Ishikawa (cell line): Measurements from ENCODE around the gene SEMA4F.

Experiments
- CEBPB ChIP-seq: IDR thresholded peaks from 2 replicates; pipeline ENCODE4 v1.6.1; 2012
- CREB1 ChIP-seq: IDR thresholded peaks from 2 replicates; pipeline ENCODE4 v1.6.1; 2012; ENCODE audit warnings: low read depth
- EGR1 ChIP-seq: IDR thresholded peaks from 2 replicates; pipeline ENCODE4 v1.6.1; 2012
- EP300 ChIP-seq: IDR thresholded peaks from 2 replicates; pipeline ENCODE4 v1.6.1; 2012; ENCODE audit warnings: borderline replicate concordance
- FOXM1 ChIP-seq: IDR thresholded peaks from 2 replicates; pipeline ENCODE4 v1.6.1; 2012; ENCODE audit warnings: low read depth, borderline replicate concordance
- NFIC ChIP-seq: IDR thresholded peaks from 2 replicates; pipeline ENCODE4 v1.6.1; 2012
- RAD21 ChIP-seq: IDR thresholded peaks from 2 replicates; pipeline ENCODE4 v1.6.1; 2012; ENCODE audit warnings: low read depth
- TAF1 ChIP-seq: IDR thresholded peaks from 2 replicates; pipeline ENCODE4 v1.6.1; 2012; ENCODE audit warnings: low read depth, mild to moderate bottlenecking
- TCF12 ChIP-seq: IDR thresholded peaks from 2 replicates; pipeline ENCODE4 v1.6.1; 2012; ENCODE audit warnings: low read depth
- TEAD4 ChIP-seq: IDR thresholded peaks from 2 replicates; pipeline ENCODE4 v1.6.1; 2012
- YY1 ChIP-seq: IDR thresholded peaks from 2 replicates; pipeline ENCODE4 v1.6.1; 2012; ENCODE audit warnings: low read depth
- ZBTB7A ChIP-seq: IDR thresholded peaks from 2 replicates; pipeline ENCODE4 v1.6.1; 2012; ENCODE audit warnings: low read depth
- TF ChIP-seq, protein P1 (sequence below): IDR thresholded peaks from 2 replicates; pipeline ENCODE4 v1.6.1; 2012
- TF ChIP-seq, protein P2 (sequence below): IDR thresholded peaks from 2 replicates; pipeline ENCODE4 v1.6.1; 2012; ENCODE audit warnings: low read depth, mild to moderate bottlenecking
- TF ChIP-seq, protein P3 (sequence below): IDR thresholded peaks from 2 replicates; pipeline ENCODE4 v1.6.1; 2012

The SEMA4F gene

DNA sequence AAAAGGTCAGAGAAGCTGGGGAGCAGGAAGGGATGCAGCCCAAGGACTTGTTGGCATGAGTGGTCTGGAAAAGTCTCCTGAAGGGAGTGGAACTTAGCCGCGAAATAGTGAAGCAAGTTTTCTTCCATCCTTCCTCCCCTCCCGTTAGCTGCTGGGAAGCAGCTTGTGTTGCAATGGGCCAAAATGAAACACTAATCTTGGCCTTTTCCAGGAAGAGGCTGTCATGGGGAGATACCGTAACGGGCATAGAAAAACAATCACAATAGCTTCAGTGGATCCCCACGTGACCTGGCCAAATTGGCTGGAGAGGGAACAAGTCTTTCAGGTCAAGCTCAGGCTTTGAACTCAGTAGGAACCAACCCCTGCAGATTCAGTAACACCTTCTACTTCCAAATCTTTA is 49.3 kb downstream of the SEMA4F start:
- no peak for TF ChIP-seq TEAD4
- TF ChIP-seq TCF12 = no peak
- no peak for TF ChIP-seq ZBTB7A
- no peak for TF ChIP-seq FOXM1
- TF ChIP-seq RAD21 = no peak
- no peak for TF ChIP-seq YY1
- no peak for TF ChIP-seq EGR1
- TF ChIP-seq, protein P1, sequence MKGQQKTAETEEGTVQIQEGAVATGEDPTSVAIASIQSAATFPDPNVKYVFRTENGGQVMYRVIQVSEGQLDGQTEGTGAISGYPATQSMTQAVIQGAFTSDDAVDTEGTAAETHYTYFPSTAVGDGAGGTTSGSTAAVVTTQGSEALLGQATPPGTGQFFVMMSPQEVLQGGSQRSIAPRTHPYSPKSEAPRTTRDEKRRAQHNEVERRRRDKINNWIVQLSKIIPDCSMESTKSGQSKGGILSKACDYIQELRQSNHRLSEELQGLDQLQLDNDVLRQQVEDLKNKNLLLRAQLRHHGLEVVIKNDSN = no peak
- no peak for TF ChIP-seq CEBPB
- no peak for TF ChIP-seq CREB1
- TF ChIP-seq, protein P2, sequence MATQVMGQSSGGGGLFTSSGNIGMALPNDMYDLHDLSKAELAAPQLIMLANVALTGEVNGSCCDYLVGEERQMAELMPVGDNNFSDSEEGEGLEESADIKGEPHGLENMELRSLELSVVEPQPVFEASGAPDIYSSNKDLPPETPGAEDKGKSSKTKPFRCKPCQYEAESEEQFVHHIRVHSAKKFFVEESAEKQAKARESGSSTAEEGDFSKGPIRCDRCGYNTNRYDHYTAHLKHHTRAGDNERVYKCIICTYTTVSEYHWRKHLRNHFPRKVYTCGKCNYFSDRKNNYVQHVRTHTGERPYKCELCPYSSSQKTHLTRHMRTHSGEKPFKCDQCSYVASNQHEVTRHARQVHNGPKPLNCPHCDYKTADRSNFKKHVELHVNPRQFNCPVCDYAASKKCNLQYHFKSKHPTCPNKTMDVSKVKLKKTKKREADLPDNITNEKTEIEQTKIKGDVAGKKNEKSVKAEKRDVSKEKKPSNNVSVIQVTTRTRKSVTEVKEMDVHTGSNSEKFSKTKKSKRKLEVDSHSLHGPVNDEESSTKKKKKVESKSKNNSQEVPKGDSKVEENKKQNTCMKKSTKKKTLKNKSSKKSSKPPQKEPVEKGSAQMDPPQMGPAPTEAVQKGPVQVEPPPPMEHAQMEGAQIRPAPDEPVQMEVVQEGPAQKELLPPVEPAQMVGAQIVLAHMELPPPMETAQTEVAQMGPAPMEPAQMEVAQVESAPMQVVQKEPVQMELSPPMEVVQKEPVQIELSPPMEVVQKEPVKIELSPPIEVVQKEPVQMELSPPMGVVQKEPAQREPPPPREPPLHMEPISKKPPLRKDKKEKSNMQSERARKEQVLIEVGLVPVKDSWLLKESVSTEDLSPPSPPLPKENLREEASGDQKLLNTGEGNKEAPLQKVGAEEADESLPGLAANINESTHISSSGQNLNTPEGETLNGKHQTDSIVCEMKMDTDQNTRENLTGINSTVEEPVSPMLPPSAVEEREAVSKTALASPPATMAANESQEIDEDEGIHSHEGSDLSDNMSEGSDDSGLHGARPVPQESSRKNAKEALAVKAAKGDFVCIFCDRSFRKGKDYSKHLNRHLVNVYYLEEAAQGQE = no peak

DNA sequence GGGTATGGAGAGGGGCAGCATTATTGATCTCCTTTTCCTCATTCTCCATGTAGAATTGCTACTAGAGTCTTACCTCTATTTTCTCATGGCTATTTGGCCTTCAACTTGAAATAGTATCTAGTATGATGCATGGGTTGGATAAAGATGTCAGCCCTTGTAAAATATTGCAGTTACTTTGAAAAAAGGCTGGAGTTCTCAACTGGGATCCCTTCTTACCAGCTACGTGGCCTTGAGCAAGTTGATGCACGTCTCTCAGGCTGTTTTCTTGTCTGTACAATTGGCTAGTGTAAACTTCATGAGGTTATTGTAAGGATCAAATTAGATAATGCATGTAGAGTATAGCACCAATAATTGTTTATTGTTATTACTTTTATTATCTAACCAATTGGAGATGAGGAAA is 50.2 kb downstream of the SEMA4F start:
- TF ChIP-seq ZBTB7A = no peak
- TF ChIP-seq, protein P2 = no peak
- TF ChIP-seq TAF1 = no peak
- no peak for TF ChIP-seq EGR1
- TF ChIP-seq RAD21 = no peak
- TF ChIP-seq EP300 = no peak
- no peak for TF ChIP-seq FOXM1
- TF ChIP-seq, protein P3, sequence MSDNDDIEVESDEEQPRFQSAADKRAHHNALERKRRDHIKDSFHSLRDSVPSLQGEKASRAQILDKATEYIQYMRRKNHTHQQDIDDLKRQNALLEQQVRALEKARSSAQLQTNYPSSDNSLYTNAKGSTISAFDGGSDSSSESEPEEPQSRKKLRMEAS = no peak
- no peak for TF ChIP-seq CEBPB
- TF ChIP-seq TCF12 = no peak
- TF ChIP-seq CREB1 = no peak
- TF ChIP-seq, protein P1 = no peak
- TF ChIP-seq NFIC = no peak
- no peak for TF ChIP-seq TEAD4
- TF ChIP-seq YY1 = no peak

DNA sequence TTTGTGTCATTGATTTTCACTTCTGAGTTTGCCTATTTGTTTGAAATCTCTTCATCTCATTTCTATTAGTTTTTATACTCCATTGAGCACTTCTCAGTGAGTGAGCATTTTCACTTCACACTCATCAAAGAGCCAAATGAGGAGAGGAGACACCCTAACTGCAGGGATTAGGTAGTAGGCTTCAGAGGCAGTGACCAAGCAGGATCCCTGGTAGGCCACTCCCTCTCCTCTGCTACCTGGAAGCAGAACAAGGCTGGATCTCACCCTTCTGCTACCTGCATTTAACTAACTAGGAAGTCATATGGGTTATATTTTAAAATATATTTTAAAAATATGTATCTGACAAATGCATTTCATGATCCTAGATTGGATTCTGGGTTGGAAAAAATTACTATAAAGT is 52.7 kb downstream of the SEMA4F start:
- no peak for TF ChIP-seq NFIC
- TF ChIP-seq CREB1 = no peak
- TF ChIP-seq, protein P3 = no peak
- no peak for TF ChIP-seq YY1
- TF ChIP-seq EGR1 = no peak
- TF ChIP-seq EP300 = no peak
- no peak for TF ChIP-seq FOXM1
- no peak for TF ChIP-seq RAD21
- no peak for TF ChIP-seq TCF12
- TF ChIP-seq TAF1 = no peak
- TF ChIP-seq ZBTB7A = no peak
- no peak for TF ChIP-seq TEAD4
- TF ChIP-seq CEBPB = no peak
- TF ChIP-seq, protein P1 = no peak
- TF ChIP-seq, protein P2 = no peak

DNA sequence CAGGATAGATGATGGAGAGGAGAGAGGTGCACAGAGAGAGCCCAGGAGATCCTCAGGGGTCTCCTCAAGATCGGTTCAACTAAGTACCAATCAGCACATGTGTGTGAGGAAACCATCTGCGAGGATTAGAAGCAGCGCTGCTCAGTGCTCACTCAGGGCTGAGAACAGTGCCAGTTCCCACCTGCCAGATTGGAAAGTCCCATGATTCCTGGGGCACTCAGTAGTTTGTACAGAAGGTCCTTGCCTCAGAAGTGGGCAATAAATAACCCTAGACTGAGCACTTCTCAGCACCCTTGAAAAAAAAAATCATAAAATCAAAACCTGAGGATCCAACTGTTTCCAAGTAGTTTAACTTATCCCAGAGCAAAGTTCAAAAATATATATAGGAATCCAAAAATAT is 53.8 kb downstream of the SEMA4F start:
- TF ChIP-seq CEBPB (no peak), NFIC (no peak), TCF12 (no peak), EGR1 (no peak), TAF1 (no peak), ZBTB7A (no peak), TEAD4 (no peak), RAD21 (no peak), CREB1 (no peak), YY1 (no peak)
- TF ChIP-seq, protein P2 = no peak
- TF ChIP-seq, protein P1 = no peak
